Prostate gland (tissue), 2 donors: Measurements from ENCODE around the gene OR14A16.

ENCODE experiments used
- POLR2A ChIP-seq: fragments of 450-650 bp; IDR thresholded peaks from one replicate; pipeline ENCODE4 v1.6.1; 2016; ENCODE audit warnings: antibody characterized with exemption, mild to moderate bottlenecking
- POLR2AphosphoS5 ChIP-seq: sonication (generic); formaldehyde crosslinking; IDR thresholded peaks from one replicate; pipeline ENCODE4 v1.6.1; 2017; ENCODE audit warnings: antibody characterized with exemption
- TF ChIP-seq, protein P1 (sequence below), 4 experiments: fragments of 200-600 bp in 2 of 4; fragments of 450-650 bp in 2 of 4; sonication (generic) in 2 of 4; IDR thresholded peaks; 1 replicate in 3 of 4; 2 replicates in 1 of 4; pipeline ENCODE4 v1.5.1; 2016 to 2019; ENCODE audit warnings: antibody characterized with exemption in 4 of 4, mild to moderate bottlenecking in 2 of 4, moderate library complexity in 2 of 4

- TF ChIP-seq POLR2A (no peak), POLR2AphosphoS5 (no peak)
- TF ChIP-seq, protein P1, sequence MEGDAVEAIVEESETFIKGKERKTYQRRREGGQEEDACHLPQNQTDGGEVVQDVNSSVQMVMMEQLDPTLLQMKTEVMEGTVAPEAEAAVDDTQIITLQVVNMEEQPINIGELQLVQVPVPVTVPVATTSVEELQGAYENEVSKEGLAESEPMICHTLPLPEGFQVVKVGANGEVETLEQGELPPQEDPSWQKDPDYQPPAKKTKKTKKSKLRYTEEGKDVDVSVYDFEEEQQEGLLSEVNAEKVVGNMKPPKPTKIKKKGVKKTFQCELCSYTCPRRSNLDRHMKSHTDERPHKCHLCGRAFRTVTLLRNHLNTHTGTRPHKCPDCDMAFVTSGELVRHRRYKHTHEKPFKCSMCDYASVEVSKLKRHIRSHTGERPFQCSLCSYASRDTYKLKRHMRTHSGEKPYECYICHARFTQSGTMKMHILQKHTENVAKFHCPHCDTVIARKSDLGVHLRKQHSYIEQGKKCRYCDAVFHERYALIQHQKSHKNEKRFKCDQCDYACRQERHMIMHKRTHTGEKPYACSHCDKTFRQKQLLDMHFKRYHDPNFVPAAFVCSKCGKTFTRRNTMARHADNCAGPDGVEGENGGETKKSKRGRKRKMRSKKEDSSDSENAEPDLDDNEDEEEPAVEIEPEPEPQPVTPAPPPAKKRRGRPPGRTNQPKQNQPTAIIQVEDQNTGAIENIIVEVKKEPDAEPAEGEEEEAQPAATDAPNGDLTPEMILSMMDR (IDR thresholded peaks at IDR 0.05) = no peak
Measured at GRCh38 chr1:247812637-247813036, 11.3 kb downstream of the OR14A16 start.
